Measurements from ENCODE around the gene ADRM1. TPM values are rescaled to one million over a fixed set of nuclear protein-coding genes. Genes with fewer than 3 reads are reported as not detected.

ADRM1 gene
- total RNA-seq, 1 experiment from 2014 or later = 173 TPM

GRCh38 chr20:62314711-62315302, 12.0 kb downstream of the ADRM1 start:
- TF ChIP-seq EZH2 (IDR thresholded peaks at IDR 0.05; ENCODE audit: low read depth) (no peak), CTCF (conservative IDR thresholded peaks at IDR 0.05) (no peak)
- intact Hi-C loops (cut with micrococcal nuclease; ENCODE audit: unreplicated experiment) = no loop called here
- Histone ChIP-seq H3K27me3 (ENCODE audit: insufficient read depth, low read depth) (no peaks in the 10 kb centered on the region), H3K4me3 (no peak overlapping the region), H3K4me1 (replicated peaks; ENCODE audit: insufficient read depth) (no peaks in the 10 kb centered on the region), H3K27ac (no peak overlapping the region), H3K36me3 (ENCODE audit: low read depth) (peaks cover 32% of the 10 kb centered on the region), H4K20me1 (ENCODE audit: insufficient read depth) (peaks cover 85% of the 10 kb centered on the region), H3K79me2 (ENCODE audit: low read depth) (peaks cover 26% of the 10 kb centered on the region), H3K9me2 (ENCODE audit: insufficient read depth) (no peaks in the 10 kb centered on the region), H2AFZ (no peak overlapping the region), H3F3A (ENCODE audit: insufficient read depth, low read depth) (peaks cover 82% of the 10 kb centered on the region), H3K9me3 (ENCODE audit: insufficient read depth, low read depth) (no peaks in the 10 kb centered on the region), H3K4me2 (no peak overlapping the region)
- no TSS peak for BruUV-seq (replicated peaks)
- ChIA-PET CTCF (no interaction called here), POLR2A (ENCODE audit: unreplicated experiment) (no interaction called here)
- DNase-seq = no peak

DNA sequence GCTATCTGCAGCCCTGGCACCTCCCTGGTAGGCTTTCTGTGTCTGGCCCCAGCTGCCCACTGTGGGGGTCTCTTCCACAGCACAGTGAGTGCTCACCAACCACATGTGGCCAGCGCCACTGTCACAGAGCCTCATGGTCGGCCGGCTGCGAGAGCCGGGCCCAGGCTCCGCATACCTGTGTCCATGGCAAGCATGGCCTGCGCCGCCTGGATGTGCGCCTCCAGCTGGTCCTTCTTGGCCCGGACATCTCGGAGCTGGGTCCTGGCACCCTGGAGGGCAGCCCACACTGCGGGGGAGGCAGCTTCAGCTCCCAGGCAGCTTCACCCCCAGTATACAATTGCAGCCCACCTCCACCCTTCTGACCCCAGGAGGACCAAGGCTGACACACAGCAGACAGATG, 13.0 kb downstream of the ADRM1 start:
- Histone ChIP-seq H3F3A (ENCODE audit: insufficient read depth, low read depth) (peaks cover 82% of the 10 kb centered on the region), H3K4me2 (no peak overlapping the region), H3K27me3 (ENCODE audit: insufficient read depth, low read depth) (no peaks in the 10 kb centered on the region), H3K9me3 (ENCODE audit: insufficient read depth, low read depth) (no peaks in the 10 kb centered on the region), H2AFZ (no peak overlapping the region), H3K4me3 (no peak overlapping the region), H3K27ac (no peak overlapping the region), H3K79me2 (ENCODE audit: low read depth) (peaks cover 26% of the 10 kb centered on the region), H3K4me1 (replicated peaks; ENCODE audit: insufficient read depth) (no peaks in the 10 kb centered on the region), H3K9me2 (ENCODE audit: insufficient read depth) (no peaks in the 10 kb centered on the region), H3K36me3 (ENCODE audit: low read depth) (peaks cover 36% of the 10 kb centered on the region), H4K20me1 (ENCODE audit: insufficient read depth) (peaks cover 80% of the 10 kb centered on the region)
- intact Hi-C loops (cut with micrococcal nuclease; ENCODE audit: unreplicated experiment) = no loop called here
- TF ChIP-seq EZH2 (IDR thresholded peaks at IDR 0.05; ENCODE audit: low read depth) (no peak), CTCF (conservative IDR thresholded peaks at IDR 0.05) (no peak)
- BruUV-seq (replicated peaks) = no TSS peak
- DNase-seq = no peak
- ChIA-PET POLR2A (ENCODE audit: unreplicated experiment) (no interaction called here), CTCF (no interaction called here)

DNA sequence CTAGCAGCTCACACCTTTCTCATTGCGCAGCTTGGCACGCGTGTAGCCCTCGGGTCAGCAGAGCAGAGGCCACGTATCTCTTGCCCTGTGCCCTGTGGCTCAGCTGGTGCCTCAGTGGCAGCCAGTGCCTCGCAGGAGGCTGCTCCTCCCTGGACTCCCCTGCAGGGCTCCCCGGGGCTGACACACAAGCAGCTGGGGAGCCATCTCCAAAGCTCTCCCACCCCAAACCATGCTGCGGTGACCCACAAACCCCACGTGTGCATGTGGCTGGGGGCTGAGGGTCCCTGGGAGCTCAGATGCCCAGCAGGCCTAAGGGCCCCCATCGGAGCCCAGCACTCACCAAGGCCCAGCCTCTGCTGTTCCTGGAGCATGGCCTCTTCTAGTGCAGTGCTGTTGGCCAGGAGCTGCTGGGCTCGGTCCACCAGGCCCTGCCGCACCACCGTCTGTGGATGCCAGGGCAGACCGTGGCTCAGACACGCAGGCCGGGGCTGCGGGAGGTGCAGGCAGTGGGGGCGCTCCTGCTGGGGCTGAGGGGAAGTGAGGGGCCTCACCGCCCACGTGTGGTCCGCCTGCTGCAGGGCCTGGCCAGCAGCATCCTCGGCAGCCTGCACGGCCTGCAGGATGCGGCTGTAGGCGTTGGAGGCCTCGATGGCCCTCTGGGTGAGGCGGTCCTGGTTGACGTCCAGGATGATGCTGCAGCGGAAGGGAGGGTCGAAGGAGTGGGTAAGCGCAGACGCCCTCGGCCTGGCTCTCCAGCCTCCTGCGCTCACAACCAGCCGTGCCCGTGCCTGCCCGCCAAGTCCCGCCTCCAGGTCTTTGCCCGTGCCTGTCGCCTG, 13.8 kb downstream of the ADRM1 start:
- DNase-seq = no peak
- Histone ChIP-seq H4K20me1 (ENCODE audit: insufficient read depth) (peaks cover 74% of the 10 kb centered on the region), H2AFZ (no peak overlapping the region), H3K79me2 (ENCODE audit: low read depth) (peaks cover 26% of the 10 kb centered on the region), H3K4me1 (replicated peaks; ENCODE audit: insufficient read depth) (no peaks in the 10 kb centered on the region), H3K36me3 (ENCODE audit: low read depth) (peaks cover 37% of the 10 kb centered on the region), H3K9me2 (ENCODE audit: insufficient read depth) (no peaks in the 10 kb centered on the region), H3K4me3 (no peak overlapping the region), H3K4me2 (no peak overlapping the region), H3K27me3 (ENCODE audit: insufficient read depth, low read depth) (no peaks in the 10 kb centered on the region), H3K9me3 (ENCODE audit: insufficient read depth, low read depth) (no peaks in the 10 kb centered on the region), H3F3A (ENCODE audit: insufficient read depth, low read depth) (peaks cover 75% of the 10 kb centered on the region), H3K27ac (no peak overlapping the region)
- no peak for TF ChIP-seq EZH2 (IDR thresholded peaks at IDR 0.05; ENCODE audit: low read depth)
- no peak for TF ChIP-seq CTCF (conservative IDR thresholded peaks at IDR 0.05)
- ChIA-PET POLR2A (ENCODE audit: unreplicated experiment) (no interaction called here), CTCF (no interaction called here)
- no TSS peak for BruUV-seq (replicated peaks)
- intact Hi-C loops (cut with micrococcal nuclease; ENCODE audit: unreplicated experiment) = no loop called here

Measured in PC-9 (cell line).